Hepatocyte (in vitro differentiated cells): ENCODE measurements around the gene CPNE6.

Source experiments
- EZH2 ChIP-seq: fragments of 200-600 bp; sonication (generic); IDR thresholded peaks from 2 replicates; pipeline ENCODE4 v1.6.1; 2016; ENCODE audit warnings: antibody characterized with exemption, mild to moderate bottlenecking, borderline replicate concordance
- EZH2phosphoT487 ChIP-seq: fragments of 200-600 bp; sonication (generic); IDR thresholded peaks from one replicate; pipeline ENCODE4 v1.6.1; 2018; ENCODE audit warnings: antibody characterized with exemption, mild to moderate bottlenecking, low read depth, moderate library complexity; ENCODE audit not compliant: unreplicated experiment, severe bottlenecking
- TF ChIP-seq, protein P1 (sequence below): fragments of 200-600 bp; sonication (generic); IDR thresholded peaks from 2 replicates; pipeline ENCODE4 v1.5.1; 2016; ENCODE audit warnings: antibody characterized with exemption, mild to moderate bottlenecking; ENCODE audit not compliant: poor library complexity

DNA sequence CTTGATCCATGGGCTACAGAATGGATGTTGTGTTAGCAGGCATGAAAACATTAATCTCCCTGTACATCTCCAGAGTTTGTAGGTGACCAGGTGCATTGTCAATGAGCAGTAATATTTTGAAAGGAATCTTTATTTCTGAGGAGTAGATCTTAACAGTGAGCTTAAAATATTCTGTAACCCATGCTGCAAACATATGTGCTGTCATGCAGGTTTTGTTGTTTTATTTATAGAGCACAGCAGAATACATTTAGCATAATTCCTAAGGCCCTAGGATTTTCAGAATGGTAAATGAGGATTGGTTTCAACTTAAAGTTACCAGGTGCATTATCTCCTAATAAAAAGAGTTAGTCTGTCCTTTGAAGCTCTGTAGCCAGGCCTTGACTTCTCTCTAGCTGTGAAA, 55.6 kb downstream of the CPNE6 start:
- TF ChIP-seq, protein P1, sequence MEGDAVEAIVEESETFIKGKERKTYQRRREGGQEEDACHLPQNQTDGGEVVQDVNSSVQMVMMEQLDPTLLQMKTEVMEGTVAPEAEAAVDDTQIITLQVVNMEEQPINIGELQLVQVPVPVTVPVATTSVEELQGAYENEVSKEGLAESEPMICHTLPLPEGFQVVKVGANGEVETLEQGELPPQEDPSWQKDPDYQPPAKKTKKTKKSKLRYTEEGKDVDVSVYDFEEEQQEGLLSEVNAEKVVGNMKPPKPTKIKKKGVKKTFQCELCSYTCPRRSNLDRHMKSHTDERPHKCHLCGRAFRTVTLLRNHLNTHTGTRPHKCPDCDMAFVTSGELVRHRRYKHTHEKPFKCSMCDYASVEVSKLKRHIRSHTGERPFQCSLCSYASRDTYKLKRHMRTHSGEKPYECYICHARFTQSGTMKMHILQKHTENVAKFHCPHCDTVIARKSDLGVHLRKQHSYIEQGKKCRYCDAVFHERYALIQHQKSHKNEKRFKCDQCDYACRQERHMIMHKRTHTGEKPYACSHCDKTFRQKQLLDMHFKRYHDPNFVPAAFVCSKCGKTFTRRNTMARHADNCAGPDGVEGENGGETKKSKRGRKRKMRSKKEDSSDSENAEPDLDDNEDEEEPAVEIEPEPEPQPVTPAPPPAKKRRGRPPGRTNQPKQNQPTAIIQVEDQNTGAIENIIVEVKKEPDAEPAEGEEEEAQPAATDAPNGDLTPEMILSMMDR, result no peak
- no peak for TF ChIP-seq EZH2phosphoT487
- TF ChIP-seq EZH2, result no peak
